ENCODE measurements around the gene AIP.

Gene AIP

GRCh38 chr11:67441098-67441563, 41.7 kb upstream of the AIP start:
- Mint-ChIP-seq H3K4me3 (peak overlapping the region in 1 of 2 donors; percentile 1), H3K4me1 (peaks cover 81% of the 10 kb centered on the region), H3K27me3 (no peaks in the 10 kb centered on the region), H3K9me3 (no peaks in the 10 kb centered on the region), H3K27ac (no peak overlapping the region)
- DNase-seq (no peak), ATAC-seq (no peak)

GRCh38 chr11:67441731-67442351, 41.0 kb upstream of the AIP start:
- Mint-ChIP-seq H3K27me3 (no peaks in the 10 kb centered on the region), H3K9me3 (no peaks in the 10 kb centered on the region), H3K4me3 (peak overlapping the region in 1 of 2 donors; percentile 89), H3K27ac (no peak overlapping the region), H3K4me1 (peaks cover 86% of the 10 kb centered on the region)
- ATAC-seq (no peak), DNase-seq (no peak)

- H3K4me3 Mint-ChIP-seq = peak overlapping the region; percentile 77 to 89
- no peaks in the 10 kb centered on the region for H3K9me3 Mint-ChIP-seq
- no peaks in the 10 kb centered on the region for H3K27me3 Mint-ChIP-seq
- H3K27ac Mint-ChIP-seq = peak overlapping the region; percentile 88
- no peak for ATAC-seq
- H3K4me1 Mint-ChIP-seq = peaks cover 90% of the 10 kb centered on the region
- DNase-seq = no peak
Measured at GRCh38 chr11:67442504-67443404, 40.1 kb upstream of the AIP start.

- Mint-ChIP-seq H3K4me1 (peaks cover 85% of the 10 kb centered on the region), H3K27ac (peak overlapping the region; percentile 64 to 84), H3K9me3 (no peaks in the 10 kb centered on the region), H3K4me3 (peak overlapping the region; percentile 86), H3K27me3 (peaks cover 7% of the 10 kb centered on the region)
- DNase-seq (no peak), ATAC-seq (no peak)
Measured at GRCh38 chr11:67445515-67445914, 37.3 kb upstream of the AIP start.

GRCh38 chr11:67448220-67448609, 34.6 kb upstream of the AIP start:
- Mint-ChIP-seq H3K9me3 (no peaks in the 10 kb centered on the region), H3K27ac (peak overlapping the region; percentile 63 to 85)

GRCh38 chr11:67449116-67449844, 33.5 kb upstream of the AIP start:
- peaks cover 7% of the 10 kb centered on the region for H3K27me3 Mint-ChIP-seq
- H3K9me3 Mint-ChIP-seq = no peaks in the 10 kb centered on the region
- H3K4me1 Mint-ChIP-seq = peaks cover 65% of the 10 kb centered on the region
- DNase-seq = no peak
- H3K4me3 Mint-ChIP-seq = peak overlapping the region in 1 of 2 donors; percentile 3
- peak overlapping the region in 1 of 2 donors; percentile 86 for H3K27ac Mint-ChIP-seq
- no peak for ATAC-seq

More at GRCh38 chr11:67448220-67448609, 34.6 kb upstream of the AIP start:
- no peak for DNase-seq
- peaks cover 71% of the 10 kb centered on the region for H3K4me1 Mint-ChIP-seq
- no peak overlapping the region for H3K4me3 Mint-ChIP-seq
- no peak for ATAC-seq
- peaks cover 7% of the 10 kb centered on the region for H3K27me3 Mint-ChIP-seq

GRCh38 chr11:67450796-67451657, 31.8 kb upstream of the AIP start:
- Mint-ChIP-seq H3K27ac (peak overlapping the region in 1 of 2 donors; percentile 91), H3K4me1 (peaks cover 54% of the 10 kb centered on the region), H3K27me3 (peaks cover 7% of the 10 kb centered on the region), H3K4me3 (no peak overlapping the region), H3K9me3 (no peaks in the 10 kb centered on the region)
- ATAC-seq = no peak
- no peak for DNase-seq

- DNase-seq (no peak), ATAC-seq (no peak)
- Mint-ChIP-seq H3K4me3 (no peak overlapping the region), H3K27me3 (peaks cover 7% of the 10 kb centered on the region), H3K27ac (peak overlapping the region in 1 of 2 donors; percentile 27), H3K9me3 (no peaks in the 10 kb centered on the region), H3K4me1 (peaks cover 48% of the 10 kb centered on the region)
Measured at GRCh38 chr11:67451658-67451976, 31.2 kb upstream of the AIP start.

- peak within 1 kb of the TSS in 1 of 2 donors; percentile 59 for H3K27ac Mint-ChIP-seq
- no peak for DNase-seq
- H3K9me3 Mint-ChIP-seq = no peaks in the 10 kb centered on the region
- no peak for ATAC-seq
- no peak within 1 kb of the TSS for H3K4me3 Mint-ChIP-seq
- H3K27me3 Mint-ChIP-seq = peaks cover 7% of the 10 kb centered on the region
- peaks cover 46% of the 10 kb centered on the region for H3K4me1 Mint-ChIP-seq
Measured at GRCh38 chr11:67452141-67452952, 30.5 kb upstream of the AIP start, which contains the start of gene GPR152. Gene GPR152, minus strand, starts transcription at chr11:67452729. Its CDS starts 5 bp downstream, at chr11:67452724.

GRCh38 chr11:67453816-67454732, 28.8 kb upstream of the AIP start:
- no peak for ATAC-seq
- H3K4me3 Mint-ChIP-seq = no peak overlapping the region
- no peak for DNase-seq
- no peak overlapping the region for H3K27ac Mint-ChIP-seq
- peaks cover 6% of the 10 kb centered on the region for H3K27me3 Mint-ChIP-seq
- H3K9me3 Mint-ChIP-seq = no peaks in the 10 kb centered on the region
- peaks cover 33% of the 10 kb centered on the region for H3K4me1 Mint-ChIP-seq

GRCh38 chr11:67455054-67455453, 27.8 kb upstream of the AIP start, which contains the start of gene CABP4:
Gene CABP4, plus strand, starts transcription at chr11:67455354. Its CDS starts 70 bp downstream, at chr11:67455424.
- ATAC-seq (no peak), DNase-seq (no peak)
- H3K27me3 Mint-ChIP-seq = no peaks in the 10 kb centered on the region
- peak within 1 kb of the TSS in 1 of 2 donors; percentile 46 for H3K27ac Mint-ChIP-seq
- H3K4me3 Mint-ChIP-seq = no peak within 1 kb of the TSS
- H3K4me1 Mint-ChIP-seq = peaks cover 29% of the 10 kb centered on the region
- H3K9me3 Mint-ChIP-seq = no peaks in the 10 kb centered on the region

- DNase-seq (no peak), ATAC-seq (no peak)
- Mint-ChIP-seq H3K9me3 (no peaks in the 10 kb centered on the region), H3K4me3 (no peak overlapping the region), H3K4me1 (peaks cover 25% of the 10 kb centered on the region), H3K27me3 (no peaks in the 10 kb centered on the region), H3K27ac (no peak overlapping the region)
Measured at GRCh38 chr11:67456068-67456705, 26.6 kb upstream of the AIP start.

GRCh38 chr11:67457453-67457852, 25.4 kb upstream of the AIP start:
- ATAC-seq (no peak), DNase-seq (no peak)
- peaks cover 17% of the 10 kb centered on the region for H3K4me1 Mint-ChIP-seq
- H3K9me3 Mint-ChIP-seq = no peaks in the 10 kb centered on the region
- H3K27ac Mint-ChIP-seq = peak overlapping the region in 1 of 2 donors; percentile 89
- H3K4me3 Mint-ChIP-seq = no peak overlapping the region
- H3K27me3 Mint-ChIP-seq = no peaks in the 10 kb centered on the region

Data from stimulated activated naive CD8-positive, alpha-beta T cell treated with anti-CD3 and anti-CD28 coated beads, Interleukin-15, amount 100 ng/mL, for 72 hours (primary cell).